HepG2 (cell line): ENCODE results near the gene PRCD. TPM values are rescaled to one million over a fixed set of nuclear protein-coding genes. Genes with fewer than 3 reads are reported as not detected.

Experiments used
- ARHGAP35 ChIP-seq: sonication (generic); formaldehyde crosslinking; IDR thresholded peaks from 2 replicates; pipeline ENCODE4 v1.9.0; 2022; ENCODE audit warnings: mild to moderate bottlenecking, inconsistent platforms, moderate library complexity, missing genetic modification reagents, borderline replicate concordance
- EEA1 ChIP-seq: sonication (generic); formaldehyde crosslinking; IDR thresholded peaks from 2 replicates; pipeline ENCODE4 v1.5.1; 2020; ENCODE audit warnings: mild to moderate bottlenecking, missing genetic modification reagents, borderline replicate concordance
- GABPA ChIP-seq, 2 experiments: IDR thresholded peaks; 2 replicates each; pipeline ENCODE4 v1.6.1; 2011 to 2016; ENCODE audit warnings: low read depth in 2 of 2, low read length in 1 of 2, missing biosample characterization in 1 of 2, missing genetic modification characterization in 1 of 2
- KLF9 ChIP-seq: IDR thresholded peaks from 2 replicates; pipeline ENCODE4 v1.6.1; 2016; ENCODE audit warnings: low read depth
- NR2C2 ChIP-seq: sonication (generic); formaldehyde crosslinking; IDR thresholded peaks from 2 replicates; pipeline ENCODE4 v1.4.0; 2020; ENCODE audit warnings: missing genetic modification reagents, mild to moderate bottlenecking, moderate library complexity, borderline replicate concordance
- NR2F1 ChIP-seq, 2 experiments: fragments of 450-650 bp in 1 of 2; formaldehyde crosslinking in 1 of 2; IDR thresholded peaks; 2 replicates each; pipeline versions ENCODE4 v1.5.0 to v1.6.1; 2016 to 2020; ENCODE audit warnings: mild to moderate bottlenecking in 1 of 2, missing compliant biosample characterization in 1 of 2, missing genetic modification reagents in 1 of 2, moderate library complexity in 1 of 2
- PITX1 ChIP-seq: sonication (generic); formaldehyde crosslinking; IDR thresholded peaks from 2 replicates; pipeline ENCODE4 v1.5.1; 2020; ENCODE audit warnings: mild to moderate bottlenecking, missing genetic modification reagents
- RNF2 ChIP-seq: fragments of 450-650 bp; conservative IDR thresholded peaks from 2 replicates; pipeline ENCODE4 v1.6.1; 2016; ENCODE audit warnings: low read depth
- RXRA ChIP-seq: sonication (generic); formaldehyde crosslinking; IDR thresholded peaks from 2 replicates; pipeline ENCODE4 v1.5.1; 2020; ENCODE audit warnings: missing genetic modification reagents
- SAFB2 ChIP-seq: sonication (generic); formaldehyde crosslinking; IDR thresholded peaks from 2 replicates; pipeline ENCODE4 v1.5.1; 2020; ENCODE audit warnings: missing genetic modification reagents, low read depth, mild to moderate bottlenecking, borderline replicate concordance
- TBX2 ChIP-seq: sonication (generic); formaldehyde crosslinking; IDR thresholded peaks from 2 replicates; pipeline ENCODE4 v1.5.0; 2020; ENCODE audit warnings: missing genetic modification reagents, mild to moderate bottlenecking, borderline replicate concordance
- WIZ ChIP-seq: sonication (generic); formaldehyde crosslinking; IDR thresholded peaks from 2 replicates; pipeline ENCODE4 v1.5.1; 2020; ENCODE audit warnings: mild to moderate bottlenecking, missing genetic modification reagents
- YEATS4 ChIP-seq: sonication (generic); formaldehyde crosslinking; IDR thresholded peaks from 2 replicates; pipeline ENCODE4 v1.4.0; 2020; ENCODE audit warnings: missing genetic modification reagents, borderline replicate concordance
- ZBTB42 ChIP-seq: sonication (generic); formaldehyde crosslinking; IDR thresholded peaks from 2 replicates; pipeline ENCODE4 v1.5.0; 2020; ENCODE audit warnings: mild to moderate bottlenecking, missing genetic modification reagents
- ZFP41 ChIP-seq: sonication (generic); formaldehyde crosslinking; IDR thresholded peaks from 2 replicates; pipeline ENCODE4 v1.4.0; 2020; ENCODE audit warnings: mild to moderate bottlenecking, missing genetic modification reagents, borderline replicate concordance
- ZMYM2 ChIP-seq: sonication (generic); formaldehyde crosslinking; IDR thresholded peaks from 2 replicates; pipeline ENCODE4 v1.8.0; 2022; ENCODE audit warnings: mild to moderate bottlenecking, missing genetic modification reagents
- ZNF18 ChIP-seq: sonication (generic); formaldehyde crosslinking; IDR thresholded peaks from 2 replicates; pipeline ENCODE4 v1.8.0; 2022; ENCODE audit warnings: mild to moderate bottlenecking, missing genetic modification reagents; ENCODE audit not compliant: insufficient replicate concordance
- ZNF292 ChIP-seq: sonication (generic); formaldehyde crosslinking; IDR thresholded peaks from 2 replicates; pipeline ENCODE4 v1.8.1; 2022; ENCODE audit warnings: mild to moderate bottlenecking, low read depth, missing genetic modification reagents, borderline replicate concordance
- ZNF354B ChIP-seq: sonication (generic); formaldehyde crosslinking; IDR thresholded peaks from 2 replicates; pipeline ENCODE4 v1.8.0; 2022; ENCODE audit warnings: mild to moderate bottlenecking, missing genetic modification reagents
- ZNF644 ChIP-seq: IDR thresholded peaks from 2 replicates; pipeline ENCODE4 v1.6.1; 2016; ENCODE audit warnings: low read depth
- ZNF660 ChIP-seq: sonication (generic); formaldehyde crosslinking; IDR thresholded peaks from 2 replicates; pipeline ENCODE4 v1.5.1; 2020; ENCODE audit warnings: mild to moderate bottlenecking, low read depth, missing genetic modification reagents, borderline replicate concordance
- polyA plus RNA-seq, 8 experiments: library from polyadenylated mRNA; depleted of rRNA in 3 of 8; stranded (reverse) in 7 of 8; unstranded in 1 of 8; fragments of >200 nt; fragmentation: Illumina TruSeq in 4 of 8; extraction: Trizol in 4 of 8; gene quantifications; 2 replicates each; pipeline versions ENCODE4 v1.2.1 to v1.2.3, GENCODE V29; 2011 to 2016; ENCODE audit warnings: low read depth in 4 of 8, missing spikeins in 1 of 8, mixed read lengths in 1 of 8; ENCODE audit not compliant: insufficient read depth in 1 of 8
- total RNA-seq, 5 experiments: library from RNA; depleted of rRNA; stranded (reverse); fragments of >200 nt; fragmentation: Illumina TruSeq; extraction: Trizol; gene quantifications; 2 replicates each; pipeline ENCODE4 v1.2.3, GENCODE V29; 2016; ENCODE audit warnings: low read depth in 1 of 5
- TF ChIP-seq, protein P1 (sequence below): sonication (generic); formaldehyde crosslinking; IDR thresholded peaks from 2 replicates; pipeline ENCODE4 v1.5.1; 2020; ENCODE audit warnings: mild to moderate bottlenecking, moderate library complexity, missing genetic modification reagents
- TF ChIP-seq, protein P2 (sequence below): sonication (generic); formaldehyde crosslinking; IDR thresholded peaks from 2 replicates; pipeline ENCODE4 v1.8.0; 2022; ENCODE audit warnings: missing genetic modification reagents, mild to moderate bottlenecking, borderline replicate concordance

The PRCD gene
- total and polyA plus RNA-seq, 2 of the 13 experiments (the other 11 are each of a cell fraction or from before 2014, with no cell fraction given), result 0.51 TPM; not detected in 1

- TF ChIP-seq ZFP41 (CRISPR knock-in tag), result peak; percentile 73; the same call in 1 of the 2 replicates
- no peak for TF ChIP-seq NR2F1 (CRISPR knock-in tag; IDR thresholded peaks at IDR 0.05)
- TF ChIP-seq NR2C2 (CRISPR knock-in tag), result peak; percentile 43; the same call in 1 of the 2 replicates
- TF ChIP-seq EEA1 (CRISPR knock-in tag), result peak; percentile 75; the same call in 1 of the 2 replicates
- TF ChIP-seq GABPA (IDR thresholded peaks at IDR 0.05; ENCODE audit: low read depth, low read length), result no peak
- 0 out of 2 replicates have a peak, but pooled peaks have one; percentile 18 for TF ChIP-seq GABPA (CRISPR knock-in tag; IDR thresholded peaks at IDR 0.05; ENCODE audit: low read depth)
- peak; percentile 95 for TF ChIP-seq ZNF292 (CRISPR knock-in tag)
- peak; percentile 94 for TF ChIP-seq WIZ (CRISPR knock-in tag)
- TF ChIP-seq YEATS4 (CRISPR knock-in tag), result peak; percentile 41; the same call in 1 of the 2 replicates
- TF ChIP-seq, protein P1, sequence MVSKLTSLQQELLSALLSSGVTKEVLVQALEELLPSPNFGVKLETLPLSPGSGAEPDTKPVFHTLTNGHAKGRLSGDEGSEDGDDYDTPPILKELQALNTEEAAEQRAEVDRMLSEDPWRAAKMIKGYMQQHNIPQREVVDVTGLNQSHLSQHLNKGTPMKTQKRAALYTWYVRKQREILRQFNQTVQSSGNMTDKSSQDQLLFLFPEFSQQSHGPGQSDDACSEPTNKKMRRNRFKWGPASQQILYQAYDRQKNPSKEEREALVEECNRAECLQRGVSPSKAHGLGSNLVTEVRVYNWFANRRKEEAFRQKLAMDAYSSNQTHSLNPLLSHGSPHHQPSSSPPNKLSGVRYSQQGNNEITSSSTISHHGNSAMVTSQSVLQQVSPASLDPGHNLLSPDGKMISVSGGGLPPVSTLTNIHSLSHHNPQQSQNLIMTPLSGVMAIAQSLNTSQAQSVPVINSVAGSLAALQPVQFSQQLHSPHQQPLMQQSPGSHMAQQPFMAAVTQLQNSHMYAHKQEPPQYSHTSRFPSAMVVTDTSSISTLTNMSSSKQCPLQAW, result peak; percentile 73; the same call in 1 of the 2 replicates
- peak; percentile 93 for TF ChIP-seq RNF2
- no peak for TF ChIP-seq SAFB2 (CRISPR knock-in tag)
- peak; percentile 72 for TF ChIP-seq ZNF18
- no peak for TF ChIP-seq ZMYM2 (CRISPR knock-in tag)
- TF ChIP-seq ZNF354B, result no peak
- TF ChIP-seq PITX1 (CRISPR knock-in tag), result peak; percentile 69
- TF ChIP-seq, protein P2, sequence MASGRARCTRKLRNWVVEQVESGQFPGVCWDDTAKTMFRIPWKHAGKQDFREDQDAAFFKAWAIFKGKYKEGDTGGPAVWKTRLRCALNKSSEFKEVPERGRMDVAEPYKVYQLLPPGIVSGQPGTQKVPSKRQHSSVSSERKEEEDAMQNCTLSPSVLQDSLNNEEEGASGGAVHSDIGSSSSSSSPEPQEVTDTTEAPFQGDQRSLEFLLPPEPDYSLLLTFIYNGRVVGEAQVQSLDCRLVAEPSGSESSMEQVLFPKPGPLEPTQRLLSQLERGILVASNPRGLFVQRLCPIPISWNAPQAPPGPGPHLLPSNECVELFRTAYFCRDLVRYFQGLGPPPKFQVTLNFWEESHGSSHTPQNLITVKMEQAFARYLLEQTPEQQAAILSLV (CRISPR knock-in tag), result peak; percentile 96
- no peak for TF ChIP-seq ZNF660 (CRISPR knock-in tag)
- TF ChIP-seq ZNF644 (CRISPR knock-in tag), result no peak
- TF ChIP-seq RXRA (CRISPR knock-in tag), result peak; percentile 63
- peak; percentile 78; the same call in 1 of the 2 replicates for TF ChIP-seq TBX2 (CRISPR knock-in tag)
- TF ChIP-seq ZBTB42 (CRISPR knock-in tag), result peak; percentile 47
- TF ChIP-seq KLF9 (CRISPR knock-in tag), result 0 out of 2 replicates have a peak, but pooled peaks have one; percentile 55
- TF ChIP-seq ARHGAP35, result peak; percentile 81; the same call in 1 of the 2 replicates
These were observed 41.6 kb upstream of the PRCD start (continued) for GRCh38 chr17:76497979-76498875.
